HAP-1 (cell line): ENCODE measurements around the gene FAXC.
"Not testable (repeated sequence)": the region's sequence is repeated elsewhere in the genome, so short reads cannot be mapped to it uniquely, and the experiment has no call there.

ENCODE experiments used
- DNase-seq, 2 experiments: peaks; one replicate each; pipeline ENCODE4 v3.0.0-alpha.2; 2016 to 2020; ENCODE audit warnings: low spot score in 2 of 2
- H3K27me3 ChIP-seq: fragments of 250-450 bp; sonication (Bioruptor Pico); 2 replicates; pipeline ENCODE4 v1.5.1; 2020; ENCODE audit warnings: low read depth, mild to moderate bottlenecking, moderate library complexity
- H3K36me3 ChIP-seq: fragments of 250-450 bp; sonication (Bioruptor Pico); replicated peaks from 2 replicates; pipeline ENCODE4 v1.5.1; 2020; ENCODE audit warnings: mild to moderate bottlenecking
- H3K4me1 ChIP-seq: fragments of 250-450 bp; sonication (Bioruptor Pico); 2 replicates; pipeline ENCODE4 v1.5.1; 2020; ENCODE audit warnings: mild to moderate bottlenecking
- H3K4me3 ChIP-seq: fragments of 250-450 bp; sonication (Bioruptor Pico); 2 replicates; pipeline ENCODE4 v1.5.1; 2020; ENCODE audit warnings: mild to moderate bottlenecking, moderate library complexity
- H3K9me3 ChIP-seq: fragments of 250-450 bp; sonication (Bioruptor Pico); 2 replicates; pipeline ENCODE4 v1.5.1; 2020; ENCODE audit warnings: mild to moderate bottlenecking, moderate library complexity
- in situ Hi-C: fragments of 300-500 bp; cut with MboI; formaldehyde crosslinking; loops from 3 replicates; pipeline ENCODE4 v1.14.3; 2020; ENCODE audit warnings: low sequenced_read_pairs, inconsistent platforms, mixed read lengths

FAXC gene

DNA sequence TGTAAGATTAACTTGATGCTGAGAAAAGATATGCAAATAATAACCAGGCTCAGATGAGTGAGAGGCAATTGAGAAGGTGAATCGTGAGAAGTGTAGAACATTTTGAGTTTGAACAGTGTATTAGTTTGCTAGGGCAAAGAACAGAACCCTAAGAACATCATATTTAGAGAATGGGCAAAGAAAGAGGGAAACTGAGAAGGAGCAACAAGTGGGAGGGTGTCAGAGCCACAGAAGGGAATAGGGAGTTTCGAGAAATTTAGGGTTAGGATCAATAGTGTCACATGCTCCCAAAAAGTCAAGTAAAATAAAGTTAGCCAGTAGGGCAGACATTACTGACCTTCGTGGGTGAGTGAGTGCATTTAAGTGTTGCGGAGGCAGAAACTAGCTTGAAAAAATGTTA lies 5.5 kb upstream of the FAXC start:
- no peaks in the 10 kb centered on the region for H3K9me3 ChIP-seq
- peaks cover 4% of the 10 kb centered on the region for H3K4me1 ChIP-seq
- H3K36me3 ChIP-seq = no peaks in the 10 kb centered on the region
- no peak for DNase-seq
- H3K27me3 ChIP-seq = peaks cover 4% of the 10 kb centered on the region; the same call in 1 of the 2 replicates
- H3K4me3 ChIP-seq = no peak overlapping the region
- in situ Hi-C loops = no loop called here

- Histone ChIP-seq H3K36me3 (no peaks in the 10 kb centered on the region), H3K4me3 (no peak overlapping the region), H3K9me3 (no peaks in the 10 kb centered on the region), H3K27me3 (peaks cover 4% of the 10 kb centered on the region; the same call in 1 of the 2 replicates), H3K4me1 (peaks cover 6% of the 10 kb centered on the region)
- DNase-seq = peak in 1 of 2 experiments; percentile 34
- in situ Hi-C loops = no loop called here
Measured at GRCh38 chr6:99353126-99353525, 3.7 kb upstream of the FAXC start.

DNA sequence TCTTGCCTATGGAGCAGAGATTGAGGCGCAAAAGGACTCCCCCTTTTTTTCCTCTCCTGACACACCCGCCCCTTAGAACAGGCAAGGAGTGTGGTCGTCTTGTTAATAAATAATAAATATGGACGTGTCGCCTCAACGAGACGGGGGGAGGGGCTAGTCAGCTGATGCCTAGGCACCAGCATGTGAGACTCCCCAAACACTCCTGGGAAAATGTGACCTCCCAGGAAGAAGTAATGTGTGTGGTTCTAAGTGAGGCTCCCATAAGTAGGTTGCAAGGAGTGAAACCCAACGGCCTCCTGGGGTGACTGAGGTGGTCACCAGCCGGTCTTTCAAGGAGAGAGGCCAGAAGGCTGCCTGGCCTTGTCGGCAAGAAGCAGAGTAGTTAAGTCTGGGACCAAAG lies 1.1 kb upstream of the FAXC start:
- Histone ChIP-seq H3K4me3 (no peak overlapping the region), H3K36me3 (no peaks in the 10 kb centered on the region), H3K27me3 (no peaks in the 10 kb centered on the region; the same call in 1 of the 2 replicates), H3K9me3 (no peaks in the 10 kb centered on the region), H3K4me1 (peaks cover 21% of the 10 kb centered on the region)
- no peak for DNase-seq
- in situ Hi-C loops = no loop called here

DNA sequence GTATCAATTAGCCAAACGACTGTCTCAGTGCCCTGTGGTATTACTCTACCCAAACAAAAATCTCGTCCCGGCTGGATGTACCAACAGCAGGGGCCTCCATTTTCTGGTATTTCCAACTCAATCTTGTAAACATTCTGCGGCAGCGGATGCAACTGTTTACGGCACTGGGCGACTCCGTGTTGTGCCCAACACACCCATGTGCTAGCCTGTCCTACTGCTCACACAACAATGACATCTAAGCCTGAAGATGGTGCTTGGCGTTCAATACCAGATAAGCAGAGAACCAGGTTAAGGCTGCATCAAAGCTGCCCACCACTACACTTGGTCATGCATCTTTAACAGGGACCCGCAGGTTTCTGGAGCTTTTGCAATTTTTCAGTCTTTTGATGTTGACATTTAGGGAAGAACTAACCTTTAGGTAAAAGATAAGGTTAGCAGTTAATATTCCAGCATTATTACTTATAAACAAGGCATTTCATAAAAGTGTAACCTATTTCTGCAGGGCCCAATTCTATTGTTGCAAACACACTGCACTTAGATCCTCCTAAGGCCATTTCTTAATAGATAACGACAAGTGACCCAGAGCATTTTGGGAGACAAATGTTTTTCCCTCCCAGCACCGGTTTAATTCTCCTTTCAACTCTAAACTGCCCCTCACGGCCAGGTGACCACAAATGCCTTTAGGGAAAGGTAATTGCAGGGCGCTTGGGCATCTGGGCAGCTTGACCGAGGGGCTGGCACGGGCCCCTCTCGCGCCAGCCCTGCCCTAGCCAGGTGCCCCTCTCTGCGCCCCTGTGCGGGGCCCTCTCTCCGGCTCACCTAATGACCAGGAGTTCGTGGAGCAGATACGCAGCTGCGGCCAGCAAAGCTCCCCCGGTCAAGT lies 945 bp downstream of the FAXC start:
- DNase-seq = peak; percentile 11 to 47
- H3K4me3 ChIP-seq = peak overlapping the region; percentile 54
- H3K9me3 ChIP-seq = no peaks in the 10 kb centered on the region
- H3K36me3 ChIP-seq = no peaks in the 10 kb centered on the region
- H3K27me3 ChIP-seq = no peaks in the 10 kb centered on the region
- H3K4me1 ChIP-seq = peaks cover 41% of the 10 kb centered on the region
- in situ Hi-C loops = no loop called here

GRCh38 chr6:99347804-99348203 lies 1.7 kb downstream of the FAXC start:
- in situ Hi-C loops = no loop called here
- Histone ChIP-seq H3K4me3 (peak overlapping the region; percentile 54), H3K9me3 (no peaks in the 10 kb centered on the region)

GRCh38 chr6:99346595-99346994 lies 2.9 kb downstream of the FAXC start:
- no peak for DNase-seq
- in situ Hi-C loops = no loop called here
- H3K36me3 ChIP-seq = no peaks in the 10 kb centered on the region; the same call in 1 of the 2 replicates
- H3K27me3 ChIP-seq = no peaks in the 10 kb centered on the region
- no peak overlapping the region for H3K4me3 ChIP-seq
- no peaks in the 10 kb centered on the region for H3K9me3 ChIP-seq
- H3K4me1 ChIP-seq = peaks cover 41% of the 10 kb centered on the region

More at GRCh38 chr6:99347804-99348203, 1.7 kb downstream of the FAXC start:
- no peaks in the 10 kb centered on the region for H3K27me3 ChIP-seq
- peak in 1 of 2 experiments; percentile 57 for DNase-seq
- H3K36me3 ChIP-seq = no peaks in the 10 kb centered on the region; the same call in 1 of the 2 replicates
- peaks cover 41% of the 10 kb centered on the region for H3K4me1 ChIP-seq

GRCh38 chr6:99345164-99345563 lies 4.3 kb downstream of the FAXC start:
- no peaks in the 10 kb centered on the region; the same call in 1 of the 2 replicates for H3K36me3 ChIP-seq
- H3K27me3 ChIP-seq = no peaks in the 10 kb centered on the region
- in situ Hi-C loops = no loop called here
- no peak overlapping the region for H3K4me3 ChIP-seq
- H3K4me1 ChIP-seq = peaks cover 39% of the 10 kb centered on the region
- DNase-seq = no peak
- H3K9me3 ChIP-seq = no peaks in the 10 kb centered on the region

- Histone ChIP-seq H3K9me3 (no peaks in the 10 kb centered on the region), H3K36me3 (no peaks in the 10 kb centered on the region; the same call in 1 of the 2 replicates), H3K4me1 (peaks cover 36% of the 10 kb centered on the region), H3K27me3 (no peaks in the 10 kb centered on the region), H3K4me3 (no peak overlapping the region)
- DNase-seq = peak; percentile 55 to 58
- in situ Hi-C loops = no loop called here
Measured at GRCh38 chr6:99344289-99344688, 5.2 kb downstream of the FAXC start.

DNA sequence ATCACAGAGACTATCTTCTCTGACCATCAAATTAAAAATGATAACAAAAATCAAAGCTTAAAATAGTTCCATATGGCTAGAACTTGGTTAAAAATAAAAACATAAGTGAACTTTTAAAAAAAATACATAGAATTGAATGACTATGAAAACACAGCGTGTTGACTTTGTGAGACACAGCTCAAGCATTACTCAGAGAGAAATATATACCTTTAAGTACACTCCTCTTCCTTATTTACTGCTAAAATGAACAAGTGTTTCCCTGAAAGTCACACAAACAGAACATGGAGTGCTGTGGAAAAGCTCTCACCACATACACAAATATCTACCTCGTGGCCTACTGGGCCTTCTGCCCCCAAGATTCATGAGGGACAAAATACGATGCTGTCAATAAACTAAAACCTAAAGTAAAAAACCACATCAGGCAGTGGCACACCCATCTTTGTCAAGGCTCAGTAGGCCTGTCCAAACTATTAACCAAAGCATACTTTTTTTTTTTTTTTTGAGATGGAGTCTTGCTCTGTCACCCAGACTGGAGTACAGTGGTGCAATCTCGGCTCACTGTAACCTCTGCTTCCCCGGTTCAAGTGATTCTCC lies 7.5 kb downstream of the FAXC start:
- H3K4me1 ChIP-seq = peaks cover 30% of the 10 kb centered on the region
- no peaks in the 10 kb centered on the region for H3K27me3 ChIP-seq
- H3K9me3 ChIP-seq = no peaks in the 10 kb centered on the region
- no peak overlapping the region for H3K4me3 ChIP-seq
- no peak for DNase-seq
- no peaks in the 10 kb centered on the region; the same call in 1 of the 2 replicates for H3K36me3 ChIP-seq
- in situ Hi-C loops = no loop called here

DNA sequence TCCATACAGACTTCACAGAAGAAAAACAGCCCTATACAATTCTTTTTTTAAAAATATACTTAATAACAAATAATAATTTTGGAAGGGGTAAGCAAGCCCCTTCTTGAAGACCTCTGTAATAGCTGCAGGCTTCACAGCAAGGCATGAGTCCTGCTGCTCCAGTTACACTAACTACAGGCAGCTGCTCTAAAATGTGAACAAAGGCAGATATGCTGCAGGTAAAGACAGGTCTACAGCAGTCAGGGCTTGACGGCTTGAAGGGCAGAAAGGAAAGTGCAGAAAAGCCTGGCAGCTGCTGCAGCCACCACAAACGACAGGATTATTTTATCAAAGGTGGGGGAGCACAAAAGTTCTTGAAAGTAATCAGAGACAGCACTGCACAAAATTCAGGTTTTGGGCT lies 11.3 kb downstream of the FAXC start:
- Histone ChIP-seq H3K36me3 (no peaks in the 10 kb centered on the region; the same call in 1 of the 2 replicates), H3K4me3 (no peak overlapping the region), H3K9me3 (no peaks in the 10 kb centered on the region), H3K27me3 (no peaks in the 10 kb centered on the region), H3K4me1 (peaks cover 12% of the 10 kb centered on the region)
- no peak for DNase-seq
- in situ Hi-C loops = no loop called here

GRCh38 chr6:99335298-99335697 lies 14.2 kb downstream of the FAXC start:
- H3K27me3 ChIP-seq, H3K9me3 ChIP-seq, DNase-seq, H3K36me3 ChIP-seq, H3K4me3 ChIP-seq, in situ Hi-C loops: not testable (repeated sequence)
- H3K4me1 ChIP-seq = peaks cover 20% of the 10 kb centered on the region

DNA sequence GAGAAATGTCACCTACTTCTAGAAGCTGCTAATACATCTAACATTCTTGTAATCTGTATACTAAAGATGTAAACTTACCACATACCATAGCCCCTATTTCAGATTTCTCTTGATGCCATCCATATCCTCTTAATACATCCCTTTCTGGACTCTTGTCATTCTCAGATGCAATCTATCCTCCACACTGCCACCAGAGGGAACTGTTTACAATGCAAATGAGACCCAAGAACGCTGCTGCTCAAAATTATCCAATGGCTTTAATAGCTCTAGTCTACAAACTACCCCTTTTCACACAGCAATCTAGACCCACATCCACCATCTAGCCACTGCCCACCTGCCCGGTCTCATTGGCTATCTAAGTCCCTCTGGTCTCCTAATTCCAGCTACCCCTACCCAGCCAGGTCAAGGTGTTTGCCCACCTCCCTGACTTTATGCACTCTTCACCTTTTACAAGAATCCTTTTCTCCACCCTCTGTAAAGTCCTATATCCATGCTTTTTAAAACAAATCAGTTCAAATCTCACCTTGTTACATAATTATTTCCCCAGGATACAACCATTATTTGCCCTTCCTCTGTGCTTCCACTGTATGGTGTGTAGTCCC lies 14.8 kb downstream of the FAXC start:
- Histone ChIP-seq H3K4me3 (no peak overlapping the region), H3K27me3 (no peaks in the 10 kb centered on the region), H3K36me3 (peaks cover 3% of the 10 kb centered on the region; the same call in 1 of the 2 replicates), H3K4me1 (peaks cover 21% of the 10 kb centered on the region), H3K9me3 (no peaks in the 10 kb centered on the region)
- in situ Hi-C loops = no loop called here
- peak; percentile 51 to 75 for DNase-seq

- Histone ChIP-seq H3K4me1 (peaks cover 21% of the 10 kb centered on the region), H3K27me3 (no peaks in the 10 kb centered on the region), H3K4me3 (no peak overlapping the region), H3K36me3 (peaks cover 11% of the 10 kb centered on the region), H3K9me3 (no peaks in the 10 kb centered on the region)
- DNase-seq = no peak
- in situ Hi-C loops = no loop called here
Measured at GRCh38 chr6:99333068-99333467, 16.4 kb downstream of the FAXC start.

GRCh38 chr6:99331531-99331930 lies 17.9 kb downstream of the FAXC start:
- DNase-seq = peak; percentile 22 to 51
- no peak overlapping the region for H3K4me3 ChIP-seq
- in situ Hi-C loops = no loop called here
- H3K4me1 ChIP-seq = peaks cover 12% of the 10 kb centered on the region
- peaks cover 11% of the 10 kb centered on the region for H3K36me3 ChIP-seq
- H3K27me3 ChIP-seq = no peaks in the 10 kb centered on the region
- no peaks in the 10 kb centered on the region for H3K9me3 ChIP-seq
